ENCODE measurements around the gene MEIOSIN.

Gene MEIOSIN

DNA sequence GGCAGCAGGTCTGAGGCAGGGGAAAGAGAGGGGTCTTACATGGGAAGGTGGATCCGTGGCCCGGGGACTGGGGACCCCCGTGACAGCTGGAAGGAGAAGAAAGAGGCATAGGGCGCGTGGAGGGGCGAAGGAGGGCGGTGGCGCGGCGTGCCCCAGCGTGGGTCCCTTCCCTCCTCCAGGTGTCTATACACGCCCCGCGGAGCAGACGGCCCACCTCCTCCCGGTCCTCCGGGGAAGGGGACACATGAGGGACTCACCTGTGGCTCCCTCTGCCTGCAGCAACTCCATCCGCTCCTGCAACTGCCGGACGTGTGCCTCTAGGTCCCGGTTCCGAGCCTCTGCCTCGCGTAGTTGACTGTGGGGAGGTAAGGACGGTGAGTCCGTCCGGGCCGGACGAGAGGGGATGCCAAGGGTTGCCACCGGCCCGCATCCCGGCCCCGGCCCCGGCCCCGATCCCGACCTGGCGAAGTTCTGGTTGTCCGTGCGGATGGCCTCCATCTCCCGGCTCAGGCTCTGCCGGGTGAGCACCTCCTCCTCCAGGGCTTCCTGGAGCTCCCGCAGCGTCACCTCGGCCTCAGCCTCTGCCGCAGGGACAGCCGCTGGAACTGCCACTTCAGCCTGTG is 38.2 kb downstream of the MEIOSIN start:
- Histone ChIP-seq H3K9me3 (ENCODE audit: insufficient read depth, low read length) (no peaks in the 10 kb centered on the region), H3K4me1 (ENCODE audit: low read length) (peaks cover 4% of the 10 kb centered on the region; the same call in 1 of the 2 replicates), H3K9ac (ENCODE audit: low read length) (no peak overlapping the region), H4K20me1 (ENCODE audit: insufficient read depth, low read length) (no peaks in the 10 kb centered on the region), H3K79me2 (ENCODE audit: low read length) (no peaks in the 10 kb centered on the region), H2AFZ (ENCODE audit: low read depth, low read length) (no peak overlapping the region), H3K27me3 (ENCODE audit: low read depth, low read length) (no peaks in the 10 kb centered on the region), H3K4me3 (ENCODE audit: low read length) (no peak overlapping the region), H3K27ac (ENCODE audit: low read length) (no peak overlapping the region), H3K36me3 (replicated peaks; ENCODE audit: low read depth, low read length) (no peaks in the 10 kb centered on the region), H3K4me2 (ENCODE audit: low read length) (no peak overlapping the region)
- TF ChIP-seq, protein P1, sequence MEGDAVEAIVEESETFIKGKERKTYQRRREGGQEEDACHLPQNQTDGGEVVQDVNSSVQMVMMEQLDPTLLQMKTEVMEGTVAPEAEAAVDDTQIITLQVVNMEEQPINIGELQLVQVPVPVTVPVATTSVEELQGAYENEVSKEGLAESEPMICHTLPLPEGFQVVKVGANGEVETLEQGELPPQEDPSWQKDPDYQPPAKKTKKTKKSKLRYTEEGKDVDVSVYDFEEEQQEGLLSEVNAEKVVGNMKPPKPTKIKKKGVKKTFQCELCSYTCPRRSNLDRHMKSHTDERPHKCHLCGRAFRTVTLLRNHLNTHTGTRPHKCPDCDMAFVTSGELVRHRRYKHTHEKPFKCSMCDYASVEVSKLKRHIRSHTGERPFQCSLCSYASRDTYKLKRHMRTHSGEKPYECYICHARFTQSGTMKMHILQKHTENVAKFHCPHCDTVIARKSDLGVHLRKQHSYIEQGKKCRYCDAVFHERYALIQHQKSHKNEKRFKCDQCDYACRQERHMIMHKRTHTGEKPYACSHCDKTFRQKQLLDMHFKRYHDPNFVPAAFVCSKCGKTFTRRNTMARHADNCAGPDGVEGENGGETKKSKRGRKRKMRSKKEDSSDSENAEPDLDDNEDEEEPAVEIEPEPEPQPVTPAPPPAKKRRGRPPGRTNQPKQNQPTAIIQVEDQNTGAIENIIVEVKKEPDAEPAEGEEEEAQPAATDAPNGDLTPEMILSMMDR (IDR thresholded peaks at IDR 0.05; ENCODE audit: low read depth, low read length), result no peak
- TF ChIP-seq EZH2phosphoT487 (IDR thresholded peaks at IDR 0.05; ENCODE audit: low read depth), result no peak

DNA sequence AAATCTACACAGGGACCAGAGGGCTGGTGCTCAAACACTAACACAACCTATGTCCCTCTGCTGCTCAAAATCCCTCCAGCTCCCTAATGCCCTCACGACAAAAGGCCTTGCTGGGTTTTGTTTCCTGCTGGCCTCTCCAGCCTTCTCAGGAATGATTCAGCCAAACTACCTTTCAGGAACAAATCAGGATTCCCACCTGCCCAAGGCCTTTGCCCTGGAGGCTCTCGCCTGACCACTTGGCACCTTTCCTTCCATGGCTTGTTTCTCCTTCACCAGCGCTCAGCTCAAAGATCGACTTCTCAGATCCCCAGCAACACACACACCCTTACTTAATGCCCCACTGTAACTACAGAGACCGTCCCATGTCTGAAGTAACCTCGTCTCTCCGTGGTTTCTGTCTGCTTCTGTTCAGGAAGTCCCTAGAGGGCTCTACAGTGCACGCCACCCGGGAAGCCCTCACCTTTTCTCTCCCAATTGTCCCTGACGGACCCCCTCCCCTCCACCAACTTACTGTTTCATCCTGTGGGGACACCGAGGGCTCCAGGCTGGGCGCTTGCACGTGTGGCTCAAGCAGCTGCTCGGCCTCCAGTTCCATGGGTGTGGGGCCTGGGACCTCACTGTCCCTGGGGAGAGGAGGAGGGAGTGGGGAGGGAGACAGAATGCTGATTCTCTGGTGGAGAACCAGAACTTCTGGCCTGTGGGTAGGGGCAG is 39.0 kb downstream of the MEIOSIN start:
- no peaks in the 10 kb centered on the region for H3K79me2 ChIP-seq (ENCODE audit: low read length)
- no peak overlapping the region for H3K27ac ChIP-seq (ENCODE audit: low read length)
- H4K20me1 ChIP-seq (ENCODE audit: insufficient read depth, low read length), result no peaks in the 10 kb centered on the region
- H3K9me3 ChIP-seq (ENCODE audit: insufficient read depth, low read length), result no peaks in the 10 kb centered on the region
- H3K4me3 ChIP-seq (ENCODE audit: low read length), result no peak overlapping the region
- H3K4me1 ChIP-seq (ENCODE audit: low read length), result peaks cover 4% of the 10 kb centered on the region; the same call in 1 of the 2 replicates
- no peak overlapping the region for H3K4me2 ChIP-seq (ENCODE audit: low read length)
- no peak overlapping the region for H2AFZ ChIP-seq (ENCODE audit: low read depth, low read length)
- no peaks in the 10 kb centered on the region for H3K27me3 ChIP-seq (ENCODE audit: low read depth, low read length)
- TF ChIP-seq, protein P1 (IDR thresholded peaks at IDR 0.05; ENCODE audit: low read depth, low read length), result no peak
- TF ChIP-seq EZH2phosphoT487 (IDR thresholded peaks at IDR 0.05; ENCODE audit: low read depth), result no peak
- H3K9ac ChIP-seq (ENCODE audit: low read length), result no peak overlapping the region
- H3K36me3 ChIP-seq (replicated peaks; ENCODE audit: low read depth, low read length), result peaks cover 3% of the 10 kb centered on the region

- H3K9me3 ChIP-seq (ENCODE audit: insufficient read depth, low read length), result no peaks in the 10 kb centered on the region
- peaks cover 4% of the 10 kb centered on the region for H3K36me3 ChIP-seq (replicated peaks; ENCODE audit: low read depth, low read length)
- no peak overlapping the region for H3K27ac ChIP-seq (ENCODE audit: low read length)
Observed at GRCh38 chr19:45772912-45773311, 39.7 kb downstream of the MEIOSIN start.

GRCh38 chr19:45773384-45773783 is 40.1 kb downstream of the MEIOSIN start:
- Histone ChIP-seq H3K9me3 (ENCODE audit: insufficient read depth, low read length) (no peaks in the 10 kb centered on the region), H3K79me2 (ENCODE audit: low read length) (no peaks in the 10 kb centered on the region), H2AFZ (ENCODE audit: low read depth, low read length) (no peak overlapping the region), H3K4me1 (ENCODE audit: low read length) (peaks cover 2% of the 10 kb centered on the region), H3K9ac (ENCODE audit: low read length) (no peak overlapping the region), H3K4me3 (ENCODE audit: low read length) (no peak overlapping the region), H3K27me3 (ENCODE audit: low read depth, low read length) (no peaks in the 10 kb centered on the region), H3K4me2 (ENCODE audit: low read length) (no peak overlapping the region), H3K36me3 (replicated peaks; ENCODE audit: low read depth, low read length) (peaks cover 4% of the 10 kb centered on the region), H4K20me1 (ENCODE audit: insufficient read depth, low read length) (no peaks in the 10 kb centered on the region), H3K27ac (ENCODE audit: low read length) (no peak overlapping the region)
- no peak for TF ChIP-seq EZH2phosphoT487 (IDR thresholded peaks at IDR 0.05; ENCODE audit: low read depth)
- TF ChIP-seq, protein P1 (IDR thresholded peaks at IDR 0.05; ENCODE audit: low read depth, low read length), result no peak

More at GRCh38 chr19:45772912-45773311, 39.7 kb downstream of the MEIOSIN start:
- H3K79me2 ChIP-seq (ENCODE audit: low read length), result no peaks in the 10 kb centered on the region
- H3K4me2 ChIP-seq (ENCODE audit: low read length), result no peak overlapping the region
- H2AFZ ChIP-seq (ENCODE audit: low read depth, low read length), result no peak overlapping the region
- no peak overlapping the region for H3K4me3 ChIP-seq (ENCODE audit: low read length)
- no peaks in the 10 kb centered on the region for H3K27me3 ChIP-seq (ENCODE audit: low read depth, low read length)
- no peak overlapping the region for H3K9ac ChIP-seq (ENCODE audit: low read length)
- no peaks in the 10 kb centered on the region for H4K20me1 ChIP-seq (ENCODE audit: insufficient read depth, low read length)
- no peak for TF ChIP-seq EZH2phosphoT487 (IDR thresholded peaks at IDR 0.05; ENCODE audit: low read depth)
- H3K4me1 ChIP-seq (ENCODE audit: low read length), result peaks cover 4% of the 10 kb centered on the region; the same call in 1 of the 2 replicates
